Fibroblast of lung (primary cell): ENCODE results near the gene RPS29. TPM values are rescaled to one million over a fixed set of nuclear protein-coding genes. Genes with fewer than 3 reads are reported as not detected.
A peak's percentile ranks its signal among the peaks of the same experiment; 100 is the strongest.

ENCODE experiments used
- DNase-seq, 2 donors: peaks; one replicate each; pipeline versions ENCODE4 v3.0.0 to v3.0.0-alpha.2; 2010; ENCODE audit warnings: low read depth in 2 of 2
- H2AFZ ChIP-seq: 2 replicates; pipeline ENCODE4 v1.5.1; 2012; ENCODE audit warnings: low read length, control low read depth, inconsistent platforms
- H3K27ac ChIP-seq: 2 replicates; pipeline ENCODE4 v1.5.1; 2011; ENCODE audit warnings: low read length, control low read depth; ENCODE audit not compliant: insufficient read depth
- H3K27me3 ChIP-seq: 2 replicates; pipeline ENCODE4 v1.5.1; 2011; ENCODE audit warnings: mild to moderate bottlenecking, low read length; ENCODE audit not compliant: control insufficient read depth, insufficient read depth
- H3K36me3 ChIP-seq: 2 replicates; pipeline ENCODE4 v1.5.1; 2011; ENCODE audit warnings: low read length; ENCODE audit not compliant: control insufficient read depth, insufficient read depth
- H3K4me1 ChIP-seq: 2 replicates; pipeline ENCODE4 v1.5.1; 2011; ENCODE audit warnings: low read length; ENCODE audit not compliant: control insufficient read depth, insufficient read depth; ENCODE audit errors: extremely low read depth
- H3K4me2 ChIP-seq: 2 replicates; pipeline ENCODE4 v1.5.1; 2011; ENCODE audit warnings: low read length, control low read depth; ENCODE audit not compliant: insufficient read depth; ENCODE audit errors: extremely low read depth
- H3K4me3 ChIP-seq, 4 experiments: fragments of 200-600 bp in 1 of 4; sonication (generic) in 1 of 4; replicated peaks in 1 of 4; 2 replicates each; pipeline ENCODE4 v1.5.1; 2011 to 2016; ENCODE audit warnings: low read length in 4 of 4, low read depth in 3 of 4, mild to moderate bottlenecking in 3 of 4, control low read depth in 2 of 4, inconsistent platforms in 1 of 4, mixed read lengths in 1 of 4; ENCODE audit not compliant: insufficient read depth in 1 of 4; ENCODE audit errors: control extremely low read depth in 1 of 4
- H3K79me2 ChIP-seq: 2 replicates; pipeline ENCODE4 v1.5.1; 2012; ENCODE audit warnings: mild to moderate bottlenecking, low read length, inconsistent platforms; ENCODE audit not compliant: control insufficient read depth, insufficient read depth
- H3K9ac ChIP-seq: 2 replicates; pipeline ENCODE4 v1.5.1; 2011; ENCODE audit warnings: mild to moderate bottlenecking, low read length, control low read depth; ENCODE audit not compliant: insufficient read depth
- H3K9me3 ChIP-seq: 2 replicates; pipeline ENCODE4 v1.5.1; 2012; ENCODE audit warnings: low read depth, low read length; ENCODE audit not compliant: control insufficient read depth, insufficient read depth
- H4K20me1 ChIP-seq: 2 replicates; pipeline ENCODE4 v1.5.1; 2011; ENCODE audit warnings: low read length; ENCODE audit not compliant: control insufficient read depth, insufficient read depth; ENCODE audit errors: extremely low read depth
- CTCF ChIP-seq, 2 donors: IDR thresholded peaks in 1 of 2; conservative IDR thresholded peaks in 1 of 2; 1 replicate in 1 of 2; 2 replicates in 1 of 2; pipeline ENCODE4 v1.5.1; 2011 to 2012; ENCODE audit warnings: low read length in 2 of 2, control low read depth in 1 of 2, inconsistent platforms in 1 of 2, low read depth in 1 of 2, mild to moderate bottlenecking in 1 of 2
- EZH2 ChIP-seq: IDR thresholded peaks from 2 replicates; pipeline ENCODE4 v1.5.1; 2012; ENCODE audit warnings: low read length, control low read depth, mild to moderate bottlenecking; ENCODE audit errors: missing control alignments
- polyA plus RNA-seq, 2 donors: library from polyadenylated mRNA; depleted of rRNA in 1 of 2; stranded (reverse) in 1 of 2; unstranded in 1 of 2; fragments of >200 nt; gene quantifications; 2 replicates each; pipeline ENCODE4 v1.2.1, GENCODE V29; 2011 to 2012; ENCODE audit warnings: missing spikeins in 1 of 2
- total RNA-seq: library from RNA; depleted of rRNA; stranded (reverse); fragments of >200 nt; gene quantifications from 2 replicates; pipeline ENCODE4 v1.2.1, GENCODE V29; 2014

RPS29 gene
- total and polyA plus RNA-seq, 2 donors (not counting 1 experiment from before 2014, with no cell fraction given) = 1,182 to 7,256 TPM

- peak overlapping the region; percentile 89 to 99 (median 94) for H3K4me3 ChIP-seq
- peak overlapping the region; percentile 79 for H3K4me2 ChIP-seq
- TF ChIP-seq CTCF (conservative IDR thresholded peaks at IDR 0.05 in 1 of 2, IDR thresholded peaks at IDR 0.05 in 1 of 2; ENCODE audit: low read depth in 1 of 2, low read length in 2 of 2) (peak; percentile 51 to 61), EZH2 (no peak)
- peak overlapping the region; percentile 87 for H2AFZ ChIP-seq
- peak; percentile 95 for DNase-seq
- H4K20me1 ChIP-seq = no peaks in the 10 kb centered on the region
- H3K27me3 ChIP-seq = no peaks in the 10 kb centered on the region
- H3K27ac ChIP-seq = peak overlapping the region; percentile 85
- peaks cover 56% of the 10 kb centered on the region for H3K79me2 ChIP-seq
- H3K4me1 ChIP-seq = peaks cover 2% of the 10 kb centered on the region
- no peaks in the 10 kb centered on the region for H3K9me3 ChIP-seq
- peak overlapping the region; percentile 91 for H3K9ac ChIP-seq
- peaks cover 4% of the 10 kb centered on the region for H3K36me3 ChIP-seq
Observed at GRCh38 chr14:49633640-49634546, 47.7 kb upstream of the RPS29 start.

DNA sequence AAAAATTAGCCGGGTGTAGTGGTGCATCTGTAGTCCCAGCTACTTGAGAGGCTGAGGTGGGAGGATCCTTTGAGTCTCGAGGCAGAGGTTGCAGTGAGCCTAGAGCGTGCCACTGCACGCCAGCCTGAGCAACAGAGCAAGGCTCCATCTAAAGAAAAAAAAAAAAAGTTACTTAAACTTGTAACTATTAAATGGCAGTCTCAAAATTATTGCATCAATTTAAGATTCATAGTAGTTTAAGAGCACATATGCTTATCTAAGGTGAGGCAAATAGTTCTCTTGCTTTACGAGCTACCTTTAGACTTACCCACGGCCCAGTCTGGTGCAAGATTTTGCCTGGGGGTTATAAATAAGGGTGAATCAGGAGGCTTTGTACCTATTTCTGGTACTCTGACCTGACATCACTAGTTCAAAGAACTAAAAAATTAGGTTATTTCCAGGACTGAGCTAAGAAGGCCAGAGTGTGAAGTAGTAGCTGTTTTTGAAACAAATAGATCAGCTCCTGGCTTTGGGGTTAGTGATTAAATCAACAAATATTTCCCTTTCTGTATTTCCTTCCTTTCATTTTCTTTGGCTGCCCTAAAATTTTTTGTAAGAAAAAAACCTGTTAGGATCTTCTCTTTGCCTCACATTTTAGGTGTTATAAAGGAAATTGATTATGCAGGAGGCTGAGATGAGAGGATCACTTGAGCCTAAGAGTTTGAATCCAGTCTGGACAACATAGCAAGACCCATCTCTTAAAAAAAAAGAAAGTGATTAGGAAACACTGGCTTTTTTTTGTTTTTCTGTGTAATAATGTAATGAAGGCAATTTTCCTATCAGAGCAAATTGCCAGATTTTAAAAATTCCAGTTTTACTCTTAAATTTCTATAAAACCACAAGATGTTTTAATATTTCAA is 38.0 kb upstream of the RPS29 start:
- Histone ChIP-seq H3K4me3 (peak overlapping the region in 2 of 4 experiments; percentile 84 to 97), H3K27ac (no peak overlapping the region), H3K36me3 (no peaks in the 10 kb centered on the region), H3K79me2 (peaks cover 52% of the 10 kb centered on the region), H3K27me3 (no peaks in the 10 kb centered on the region), H2AFZ (no peak overlapping the region), H3K4me2 (peak overlapping the region; percentile 80), H3K4me1 (peaks cover 4% of the 10 kb centered on the region), H4K20me1 (no peaks in the 10 kb centered on the region), H3K9ac (no peak overlapping the region), H3K9me3 (no peaks in the 10 kb centered on the region)
- TF ChIP-seq EZH2 (no peak), CTCF (conservative IDR thresholded peaks at IDR 0.05 in 1 of 2, IDR thresholded peaks at IDR 0.05 in 1 of 2; ENCODE audit: low read depth in 1 of 2, low read length in 2 of 2) (no peak)
- no peak for DNase-seq

- Histone ChIP-seq H3K4me2 (peak overlapping the region; percentile 80), H3K9me3 (no peaks in the 10 kb centered on the region), H3K4me1 (peaks cover 4% of the 10 kb centered on the region), H3K27me3 (no peaks in the 10 kb centered on the region), H3K79me2 (peaks cover 59% of the 10 kb centered on the region), H3K27ac (no peak overlapping the region), H3K4me3 (peak overlapping the region; percentile 84 to 98 (median 95)), H3K36me3 (peaks cover 2% of the 10 kb centered on the region), H4K20me1 (no peaks in the 10 kb centered on the region), H3K9ac (no peak overlapping the region), H2AFZ (no peak overlapping the region)
- DNase-seq = no peak
- no peak for TF ChIP-seq EZH2
- TF ChIP-seq CTCF (conservative IDR thresholded peaks at IDR 0.05 in 1 of 2, IDR thresholded peaks at IDR 0.05 in 1 of 2; ENCODE audit: low read depth in 1 of 2, low read length in 2 of 2) = no peak
Observed at GRCh38 chr14:49623387-49623786, 37.2 kb upstream of the RPS29 start.
